ENCODE data around the gene MEMO1. TPM values are rescaled to one million over a fixed set of nuclear protein-coding genes. Genes with fewer than 3 reads are reported as not detected.
"Not testable (repeated sequence)": the region's sequence is repeated elsewhere in the genome, so short reads cannot be mapped to it uniquely, and the experiment has no call there.

Gene MEMO1
- total RNA-seq, 1 donor from 2014 or later = 51.4 TPM

- DNase-seq; intact Hi-C loops (cut with micrococcal nuclease); ATAC-seq: not testable (repeated sequence)
These were observed 44.4 kb downstream of the MEMO1 start for GRCh38 chr2:31966402-31966801.

- intact Hi-C loops (cut with micrococcal nuclease) = no loop called here
- DNase-seq (no peak), ATAC-seq (no peak)
These were observed 45.7 kb downstream of the MEMO1 start for GRCh38 chr2:31965094-31965493.

GRCh38 chr2:31962757-31963361 is 47.9 kb downstream of the MEMO1 start:
- ATAC-seq (peak; percentile 20), DNase-seq (peak; percentile 36)
- intact Hi-C loops (cut with micrococcal nuclease) = no loop called here

DNA sequence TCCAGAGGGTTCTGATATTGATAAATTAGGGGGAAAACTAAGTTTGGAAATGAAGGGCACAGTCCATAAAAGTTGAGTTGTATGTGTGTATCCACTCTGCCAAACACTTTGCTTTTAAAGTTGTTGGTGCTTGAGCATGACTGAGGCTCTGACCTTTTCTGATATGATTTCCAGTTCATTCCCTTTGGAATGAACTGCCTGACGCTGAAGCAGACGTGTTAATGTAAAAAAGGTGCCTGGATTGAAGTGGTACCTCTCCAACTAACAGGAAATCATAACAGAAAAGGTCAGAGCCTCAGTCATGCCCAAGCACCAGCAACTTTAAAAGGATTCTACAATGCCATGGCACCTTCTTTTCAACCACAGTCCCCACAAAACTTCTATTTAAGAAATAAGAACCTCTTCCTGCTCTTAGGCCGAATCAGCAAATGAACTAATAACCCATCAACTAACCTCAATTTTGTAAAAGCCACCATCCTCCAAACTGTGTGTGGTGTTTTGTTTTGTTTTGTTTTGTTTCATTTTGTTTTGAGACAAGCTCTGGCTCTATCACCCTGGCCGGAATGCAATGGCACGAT is 52.6 kb downstream of the MEMO1 start:
- no peak for ATAC-seq
- DNase-seq = no peak
- intact Hi-C loops (cut with micrococcal nuclease) = no loop called here

DNA sequence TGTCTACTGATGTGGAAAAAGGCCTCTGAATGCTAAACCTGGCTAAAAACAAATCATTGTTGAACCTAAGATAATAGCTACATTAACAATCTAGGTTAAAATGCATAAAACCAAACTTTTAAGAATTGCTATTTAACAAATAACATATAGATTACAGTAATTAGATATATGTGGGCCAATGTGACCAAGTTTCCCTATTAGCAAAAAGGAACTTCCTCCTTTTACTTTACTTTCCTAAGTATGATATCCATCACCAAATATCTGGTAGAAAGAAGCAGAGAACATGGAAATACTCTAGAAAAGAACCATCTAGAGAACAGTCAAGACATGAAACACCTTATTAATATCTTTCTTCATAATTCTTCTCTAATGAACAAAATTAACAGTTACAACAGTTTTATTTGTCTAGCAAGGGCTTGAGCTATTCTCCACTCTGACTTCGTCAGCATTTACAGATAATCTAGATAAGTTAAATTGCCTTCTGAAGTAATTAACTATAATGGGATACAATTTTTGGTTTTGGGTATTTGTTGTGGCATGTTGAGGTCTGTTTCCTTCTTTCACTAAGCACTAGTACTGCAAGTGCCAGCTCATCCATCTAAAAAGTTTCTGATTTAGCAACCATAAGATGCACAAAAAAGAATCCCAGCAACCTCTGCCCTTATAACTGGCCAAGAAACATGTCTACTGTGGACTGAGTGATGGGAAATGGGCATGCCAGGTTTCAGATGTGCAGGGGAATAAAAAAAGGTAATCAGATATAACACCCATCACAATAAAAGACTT is 53.3 kb downstream of the MEMO1 start:
- DNase-seq (no peak), ATAC-seq (no peak)
- intact Hi-C loops (cut with micrococcal nuclease) = no loop called here

- intact Hi-C loops (cut with micrococcal nuclease); ATAC-seq; DNase-seq: not testable (repeated sequence)
These were observed 53.9 kb downstream of the MEMO1 start for GRCh38 chr2:31956934-31957333.

GRCh38 chr2:31956312-31956711 is 54.5 kb downstream of the MEMO1 start:
- DNase-seq (no peak), ATAC-seq (no peak)
- intact Hi-C loops (cut with micrococcal nuclease) = no loop called here

DNA sequence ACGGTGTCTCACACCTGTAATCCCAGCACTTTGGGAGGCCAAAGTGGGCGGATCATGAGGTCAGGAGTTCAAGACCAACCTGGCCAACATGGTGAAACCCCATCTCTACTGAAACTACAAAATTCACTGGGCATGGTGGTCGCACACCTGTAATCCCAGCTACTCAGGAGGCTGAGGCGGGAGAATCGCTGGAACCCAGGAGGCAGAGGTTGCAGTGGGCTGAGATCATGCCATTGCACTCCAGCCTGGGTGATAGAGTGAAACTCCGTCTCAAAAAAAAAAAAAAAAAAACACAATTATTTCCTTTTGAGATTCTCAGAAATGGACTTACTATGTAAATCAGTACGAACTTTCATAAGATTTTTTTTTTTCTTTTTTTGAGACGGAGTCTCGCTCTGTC is 57.7 kb downstream of the MEMO1 start:
- DNase-seq; ATAC-seq; intact Hi-C loops (cut with micrococcal nuclease): not testable (repeated sequence)

DNA sequence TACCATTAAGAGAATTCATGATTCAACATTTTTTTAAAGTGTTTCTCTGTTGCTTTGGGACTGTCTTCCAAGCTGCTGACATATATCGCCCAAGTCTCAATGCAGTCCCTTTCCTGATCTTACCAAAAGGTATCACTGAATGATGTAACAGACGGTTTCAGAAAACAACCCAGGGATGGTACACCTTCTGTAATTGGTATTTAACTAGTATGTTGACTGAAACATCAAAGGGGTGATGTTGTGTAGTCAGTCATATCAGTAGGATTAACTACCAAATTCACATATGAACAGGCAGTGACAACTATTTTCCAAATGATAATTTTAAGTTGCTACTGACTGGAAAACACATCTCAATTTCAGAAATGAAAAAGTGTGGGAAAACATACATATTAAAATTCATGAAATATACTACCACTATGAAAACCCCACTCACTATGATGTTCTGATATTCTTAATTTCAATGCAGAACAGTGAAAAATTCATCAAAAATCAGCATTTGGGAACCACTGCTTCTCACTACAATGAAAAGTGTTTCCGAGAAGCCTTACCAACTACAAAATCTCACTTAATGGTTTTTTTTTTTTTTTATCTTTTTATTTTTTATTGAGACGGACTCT is 59.8 kb downstream of the MEMO1 start:
- intact Hi-C loops (cut with micrococcal nuclease) = no loop called here
- DNase-seq (no peak), ATAC-seq (no peak)

DNA sequence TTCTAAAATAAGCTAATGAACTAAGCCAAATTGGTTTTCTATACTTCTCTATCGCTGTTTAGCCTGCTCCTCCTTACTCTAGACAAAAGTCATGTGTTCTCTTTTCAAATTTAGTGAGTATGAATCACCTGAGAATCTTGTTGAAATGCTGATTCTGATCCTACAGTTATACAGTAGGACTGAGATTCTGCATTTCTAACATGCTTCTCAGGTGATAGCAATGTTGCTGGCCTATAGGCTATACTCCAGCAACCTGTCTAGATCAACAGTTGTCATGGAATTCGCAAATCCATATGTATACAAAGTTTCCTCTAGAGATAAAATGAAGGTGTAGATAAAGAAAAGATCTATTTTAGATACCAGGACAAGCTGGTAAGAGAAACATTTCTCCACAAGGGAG is 62.9 kb downstream of the MEMO1 start:
- no peak for ATAC-seq
- no peak for DNase-seq
- intact Hi-C loops (cut with micrococcal nuclease) = no loop called here

DNA sequence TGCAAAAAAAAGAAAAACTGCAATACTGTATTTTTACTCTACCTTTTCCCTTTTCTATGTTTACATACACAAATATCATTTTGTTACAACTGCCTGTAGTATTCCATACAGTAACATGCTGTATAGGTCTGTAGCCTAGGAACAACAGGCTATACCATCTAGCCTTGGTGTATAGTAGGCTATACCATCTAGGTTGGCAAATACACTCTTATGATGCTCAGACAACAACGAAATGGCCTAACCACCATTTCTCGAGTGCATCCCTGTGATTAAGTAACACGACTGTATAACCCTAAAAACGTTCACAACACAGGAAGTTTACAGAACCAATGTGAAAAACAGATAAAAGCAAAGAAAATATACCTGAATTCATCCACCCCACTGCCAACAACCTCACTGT is 64.0 kb downstream of the MEMO1 start:
- DNase-seq (no peak), ATAC-seq (no peak)
- intact Hi-C loops (cut with micrococcal nuclease) = no loop called here

GRCh38 chr2:31945572-31945935 is 65.3 kb downstream of the MEMO1 start:
- ATAC-seq = no peak

GRCh38 chr2:31944828-31945571 is 65.8 kb downstream of the MEMO1 start:
- intact Hi-C loops (cut with micrococcal nuclease) = no loop called here
- ATAC-seq (no peak), DNase-seq (no peak)

More at GRCh38 chr2:31945572-31945935, 65.3 kb downstream of the MEMO1 start:
- no peak for DNase-seq
- intact Hi-C loops (cut with micrococcal nuclease) = no loop called here

DNA sequence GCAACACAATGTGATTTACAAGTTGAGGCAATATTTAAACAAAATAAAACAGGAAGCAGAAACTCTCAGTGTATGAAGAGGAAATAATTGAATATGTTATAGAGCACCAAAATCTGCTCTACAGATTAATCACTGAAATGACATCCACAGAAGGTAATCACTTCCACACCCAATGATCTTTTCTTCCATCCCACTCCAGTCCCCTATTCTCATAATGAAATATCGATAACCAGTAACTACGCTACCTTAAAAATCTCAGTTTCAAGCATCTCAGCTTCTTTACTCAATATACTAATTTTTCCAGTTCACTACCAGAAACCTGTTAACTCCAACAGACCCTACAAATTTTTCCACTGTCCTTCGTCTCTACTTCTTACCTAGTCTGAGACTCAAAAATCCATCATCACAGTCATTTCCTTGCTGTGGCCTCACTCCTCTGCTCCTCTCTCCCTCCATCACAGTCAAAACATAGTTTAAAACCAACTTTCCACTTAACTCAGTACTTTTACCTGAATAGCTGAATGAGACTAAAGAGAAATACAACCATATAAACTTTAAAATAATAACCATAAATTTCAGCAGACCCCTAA is 67.1 kb downstream of the MEMO1 start:
- ATAC-seq (no peak), DNase-seq (no peak)
- intact Hi-C loops (cut with micrococcal nuclease) = no loop called here

GRCh38 chr2:31940920-31941319 is 69.9 kb downstream of the MEMO1 start:
- intact Hi-C loops (cut with micrococcal nuclease) = no loop called here
- ATAC-seq (no peak), DNase-seq (no peak)

DNA sequence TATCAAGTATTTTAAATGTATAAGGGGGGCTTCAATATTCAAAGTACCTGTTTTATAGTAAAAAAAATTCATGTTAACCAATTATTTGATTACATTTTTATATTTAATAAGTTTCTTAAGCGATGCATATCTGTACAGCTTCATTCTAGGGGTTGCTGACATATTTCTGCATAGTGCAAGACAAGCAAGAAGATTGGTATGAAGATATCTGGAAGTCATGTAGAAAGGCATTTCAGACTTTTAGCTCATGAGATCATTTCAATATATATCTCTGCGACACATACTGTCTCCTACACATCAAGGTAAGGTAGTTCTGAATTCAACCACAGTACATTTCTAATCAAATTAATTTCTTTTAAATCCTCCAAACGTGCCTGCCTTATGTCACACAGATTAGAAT is 73.1 kb downstream of the MEMO1 start:
- no peak for ATAC-seq
- intact Hi-C loops (cut with micrococcal nuclease) = no loop called here
- no peak for DNase-seq

DNA sequence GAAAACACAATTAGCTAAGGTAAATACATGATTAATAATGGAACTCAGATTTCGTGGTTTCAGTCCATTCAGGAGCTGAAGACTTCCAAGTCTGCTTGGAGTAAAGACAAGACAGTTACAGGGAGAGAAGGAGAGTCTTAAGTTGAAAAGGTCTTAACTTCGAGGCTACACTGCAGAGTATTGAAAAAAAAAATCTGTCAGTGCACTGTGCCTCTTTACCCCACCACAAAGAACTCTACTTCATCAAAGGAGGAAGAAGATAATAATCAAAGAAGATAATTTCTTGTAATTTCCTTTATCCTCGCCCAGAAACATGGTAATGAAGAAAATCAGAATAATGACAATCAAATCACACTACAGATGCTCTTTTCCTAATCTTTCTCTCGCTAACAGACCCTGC is 75.4 kb downstream of the MEMO1 start:
- ATAC-seq (no peak), DNase-seq (no peak)
- intact Hi-C loops (cut with micrococcal nuclease) = no loop called here

GRCh38 chr2:31933066-31933465 is 77.7 kb downstream of the MEMO1 start:
- intact Hi-C loops (cut with micrococcal nuclease) = no loop called here
- no peak for ATAC-seq

GRCh38 chr2:31932589-31932988 is 78.2 kb downstream of the MEMO1 start:
- DNase-seq (no peak), ATAC-seq (no peak)
- intact Hi-C loops (cut with micrococcal nuclease) = no loop called here

More at GRCh38 chr2:31933066-31933465, 77.7 kb downstream of the MEMO1 start:
- DNase-seq = no peak
